ENCODE data around the gene RPS6KB2.
"Not testable (repeated sequence)": the region's sequence is repeated elsewhere in the genome, so short reads cannot be mapped to it uniquely, and the experiment has no call there.

Gene RPS6KB2

DNA sequence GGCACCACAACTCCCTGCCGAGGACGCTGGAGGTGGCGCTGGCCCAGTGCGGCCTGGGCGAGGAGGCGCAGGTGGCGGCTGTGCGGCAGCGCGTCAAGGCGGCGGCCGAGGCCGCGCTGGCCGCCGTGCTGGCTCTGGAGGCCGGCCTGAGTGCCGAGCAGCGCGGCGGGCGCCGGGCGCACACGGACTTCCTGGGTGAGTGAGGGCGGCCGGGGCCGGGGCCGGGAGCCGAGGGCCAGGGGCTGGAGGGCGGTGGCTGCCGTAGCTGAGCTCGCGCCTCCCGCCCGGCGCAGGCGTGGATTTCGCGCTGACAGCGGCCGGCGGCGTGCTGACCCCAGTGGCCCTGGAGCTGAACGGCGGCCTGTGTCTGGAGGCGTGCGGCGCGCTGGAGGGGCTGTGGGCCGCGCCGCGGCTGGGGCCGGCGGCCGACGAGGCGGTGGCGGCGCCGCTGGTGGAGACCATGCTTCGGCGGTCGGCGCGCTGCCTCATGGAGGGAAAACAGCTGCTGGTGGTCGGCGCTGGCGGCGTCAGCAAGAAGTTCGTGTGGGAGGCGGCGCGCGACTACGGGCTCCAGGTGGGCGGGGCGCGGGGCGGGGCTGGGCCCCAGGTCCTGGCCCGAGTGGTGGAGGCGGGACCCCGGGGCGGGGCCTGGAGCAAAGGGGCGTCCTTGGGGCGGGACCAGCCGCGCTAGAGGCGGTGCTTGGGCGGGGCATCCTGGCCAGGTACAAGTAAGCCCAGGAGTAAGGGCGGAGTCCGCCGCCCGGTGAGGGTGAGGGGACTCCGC lies 7.5 kb upstream of the RPS6KB2 start:
- DNase-seq = peak; percentile 97
- TF ChIP-seq CTCF (IDR thresholded peaks at IDR 0.05; ENCODE audit: low read depth, low read length) = no peak
- H3K27ac ChIP-seq = peak overlapping the region; percentile 65
- H3K4me3 ChIP-seq (ENCODE audit: low read depth, low read length) = peak overlapping the region; percentile 26
- no peaks in the 10 kb centered on the region for H3K27me3 ChIP-seq (ENCODE audit: insufficient read depth, low read depth, severe bottlenecking)
- H3K9me3 ChIP-seq (ENCODE audit: severe bottlenecking) = no peaks in the 10 kb centered on the region
- H3K36me3 ChIP-seq = no peaks in the 10 kb centered on the region

DNA sequence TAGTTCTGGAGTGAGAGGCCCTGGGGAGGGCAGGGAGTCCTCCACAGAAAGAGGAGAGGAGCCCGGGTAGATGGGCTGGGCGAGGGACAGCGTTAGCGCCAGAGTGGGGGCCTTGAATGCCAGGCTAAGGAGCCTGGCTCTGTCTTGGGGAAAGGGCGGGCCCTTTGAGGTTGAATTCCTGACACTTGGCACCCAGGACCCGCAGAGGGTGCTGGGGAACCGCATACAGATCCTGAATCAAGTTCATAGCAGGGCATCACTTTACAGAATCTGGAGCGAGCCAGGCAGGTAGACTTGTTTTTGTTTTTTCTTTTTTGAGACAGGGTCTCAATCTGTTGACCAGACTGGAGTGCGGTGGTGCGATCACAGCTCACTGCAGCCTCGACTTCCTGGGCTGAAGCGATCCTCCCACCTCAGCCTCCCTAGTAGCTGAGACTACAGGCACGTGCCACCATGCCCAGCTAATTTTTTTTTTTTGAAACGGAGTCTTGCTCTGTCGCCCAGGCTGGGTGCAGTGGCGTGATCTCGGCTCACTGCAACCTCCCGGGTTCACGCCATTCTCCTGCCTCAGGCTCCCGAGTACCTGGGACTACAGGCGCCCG lies 6.8 kb upstream of the RPS6KB2 start:
- H3K27me3 ChIP-seq (ENCODE audit: insufficient read depth, low read depth, severe bottlenecking) = no peaks in the 10 kb centered on the region
- H3K4me3 ChIP-seq (ENCODE audit: low read depth, low read length) = no peak overlapping the region
- no peak for TF ChIP-seq CTCF (IDR thresholded peaks at IDR 0.05; ENCODE audit: low read depth, low read length)
- H3K27ac ChIP-seq = peak overlapping the region; percentile 47
- H3K9me3 ChIP-seq (ENCODE audit: severe bottlenecking) = no peaks in the 10 kb centered on the region
- DNase-seq = no peak
- no peaks in the 10 kb centered on the region for H3K36me3 ChIP-seq

DNA sequence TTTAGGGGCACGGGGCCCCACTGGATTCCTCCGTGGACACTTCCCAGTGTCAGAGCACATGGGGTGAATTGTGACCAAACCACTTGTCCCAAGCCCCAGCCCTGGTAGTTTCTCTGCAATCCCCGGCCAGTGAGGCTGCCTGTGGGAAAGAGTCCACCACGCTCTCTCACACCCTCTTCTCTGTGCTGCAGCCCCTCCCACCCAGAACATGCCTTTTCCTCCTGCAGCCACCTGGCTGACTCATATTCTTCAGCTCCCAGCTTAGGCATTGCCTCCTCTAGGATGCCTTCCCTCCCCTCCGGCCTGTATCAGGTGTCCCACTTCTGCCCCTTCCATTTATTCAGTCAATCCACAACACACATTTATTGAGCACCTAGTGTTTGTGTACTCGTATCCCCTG lies 5.4 kb upstream of the RPS6KB2 start:
- no peak overlapping the region for H3K4me3 ChIP-seq (ENCODE audit: low read depth, low read length)
- no peak for TF ChIP-seq CTCF (IDR thresholded peaks at IDR 0.05; ENCODE audit: low read depth, low read length)
- DNase-seq = no peak
- H3K27me3 ChIP-seq (ENCODE audit: insufficient read depth, low read depth, severe bottlenecking) = no peaks in the 10 kb centered on the region
- H3K9me3 ChIP-seq (ENCODE audit: severe bottlenecking) = no peaks in the 10 kb centered on the region
- H3K27ac ChIP-seq = no peak overlapping the region
- H3K36me3 ChIP-seq = no peaks in the 10 kb centered on the region

DNA sequence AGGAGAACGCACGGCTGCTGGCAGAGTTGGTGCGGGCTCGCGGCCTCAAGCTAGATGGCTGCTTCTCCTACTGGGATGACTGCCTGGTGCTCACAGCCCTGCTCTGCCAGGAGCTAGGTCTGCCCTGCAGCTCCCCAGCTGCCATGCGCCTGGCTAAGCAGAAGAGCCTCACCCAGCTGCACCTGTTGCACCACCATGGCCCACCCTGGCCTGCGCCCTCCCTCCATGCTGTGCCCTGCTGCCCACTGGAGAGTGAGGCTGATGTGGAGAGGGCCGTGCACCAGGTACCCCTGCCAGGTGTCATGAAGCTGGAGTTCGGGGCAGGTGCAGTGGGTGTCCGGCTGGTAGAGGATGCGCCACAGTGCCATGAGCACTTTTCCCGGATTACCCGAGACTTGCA lies 4.8 kb upstream of the RPS6KB2 start:
- no peak for DNase-seq
- H3K27ac ChIP-seq = no peak overlapping the region; the same call in 1 of the 2 replicates
- no peak for TF ChIP-seq CTCF (IDR thresholded peaks at IDR 0.05; ENCODE audit: low read depth, low read length)
- H3K36me3 ChIP-seq = no peaks in the 10 kb centered on the region
- no peak overlapping the region for H3K4me3 ChIP-seq (ENCODE audit: low read depth, low read length)
- no peaks in the 10 kb centered on the region for H3K27me3 ChIP-seq (ENCODE audit: insufficient read depth, low read depth, severe bottlenecking)
- H3K9me3 ChIP-seq (ENCODE audit: severe bottlenecking) = no peaks in the 10 kb centered on the region

- Histone ChIP-seq H3K4me3 (ENCODE audit: low read depth, low read length) (no peak overlapping the region), H3K9me3 (ENCODE audit: severe bottlenecking) (no peaks in the 10 kb centered on the region), H3K36me3 (no peaks in the 10 kb centered on the region), H3K27me3 (ENCODE audit: insufficient read depth, low read depth, severe bottlenecking) (no peaks in the 10 kb centered on the region), H3K27ac (peak overlapping the region; percentile 60)
- DNase-seq = no peak
- TF ChIP-seq CTCF (IDR thresholded peaks at IDR 0.05; ENCODE audit: low read depth, low read length) = no peak
Observed at GRCh38 chr11:67423891-67424613, 4.2 kb upstream of the RPS6KB2 start.

GRCh38 chr11:67427364-67427859 lies 882 bp upstream of the RPS6KB2 start:
- H3K9me3 ChIP-seq (ENCODE audit: severe bottlenecking); H3K27me3 ChIP-seq (ENCODE audit: insufficient read depth, low read depth, severe bottlenecking); DNase-seq; H3K4me3 ChIP-seq (ENCODE audit: low read depth, low read length): not testable (repeated sequence)
- peak overlapping the region; percentile 79; the same call in 1 of the 2 replicates for H3K27ac ChIP-seq
- H3K36me3 ChIP-seq = peaks cover 29% of the 10 kb centered on the region

All from WERI-Rb-1 (cell line).